AG08395 (cell line): ENCODE data around the gene UBB.

ENCODE experiments used
- DNase-seq: peaks from one replicate; pipeline ENCODE4 v3.0.0; 2012; ENCODE audit warnings: mixed read lengths, low spot score

Gene UBB

GRCh38 chr17:16380640-16381495 is at the start of gene UBB:
UBB (plus strand) TSS chr17:16381091; CDS start chr17:16381908, 817 bp downstream.
- peak; percentile 95 for DNase-seq

GRCh38 chr17:16338391-16338790 is 42.5 kb upstream of the UBB start:
- DNase-seq: no peak

DNA sequence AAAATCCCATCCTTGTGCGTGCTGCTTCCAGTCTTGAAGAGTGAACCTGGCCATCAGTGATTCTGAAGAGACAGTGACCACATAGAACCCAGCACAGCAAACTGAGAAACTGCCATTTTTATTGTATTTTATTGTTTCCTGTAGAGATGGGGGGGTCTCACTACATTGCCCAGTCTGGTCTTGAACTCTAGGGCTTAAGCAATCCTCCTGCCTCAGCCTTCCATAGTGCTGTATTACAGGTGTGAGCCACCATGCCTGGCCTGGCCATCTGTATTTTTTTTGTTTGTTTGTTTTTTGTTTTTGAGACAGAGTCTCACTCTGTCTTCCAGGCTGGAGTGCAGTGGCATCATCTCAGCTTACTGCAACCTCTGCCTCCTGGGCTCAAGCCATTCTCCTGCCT is 41.5 kb upstream of the UBB start:
- no peak for DNase-seq

- DNase-seq: no peak
These were observed 40.9 kb upstream of the UBB start for GRCh38 chr17:16339959-16340358.

GRCh38 chr17:16342979-16343378 is 37.9 kb upstream of the UBB start:
- peak; percentile 22 for DNase-seq

DNA sequence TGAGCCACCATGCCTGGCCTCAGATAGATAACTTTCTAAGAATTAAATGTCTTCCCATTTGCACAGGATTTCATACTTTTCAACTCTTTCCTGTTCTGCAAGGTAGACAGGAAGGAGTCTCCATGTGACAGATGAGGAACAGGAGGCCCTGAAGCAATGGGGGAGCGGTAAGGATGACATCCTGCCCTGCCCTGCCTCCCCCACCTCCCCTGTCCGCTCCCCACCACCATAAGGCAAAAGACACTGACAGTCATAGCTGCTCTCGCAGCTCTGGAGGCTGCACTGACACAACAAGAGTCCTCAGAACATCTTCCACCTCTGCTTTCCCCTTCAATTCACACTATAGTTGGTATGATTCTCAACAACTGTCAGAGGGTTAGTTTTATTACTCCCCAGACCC is 37.3 kb upstream of the UBB start:
- DNase-seq: no peak

DNA sequence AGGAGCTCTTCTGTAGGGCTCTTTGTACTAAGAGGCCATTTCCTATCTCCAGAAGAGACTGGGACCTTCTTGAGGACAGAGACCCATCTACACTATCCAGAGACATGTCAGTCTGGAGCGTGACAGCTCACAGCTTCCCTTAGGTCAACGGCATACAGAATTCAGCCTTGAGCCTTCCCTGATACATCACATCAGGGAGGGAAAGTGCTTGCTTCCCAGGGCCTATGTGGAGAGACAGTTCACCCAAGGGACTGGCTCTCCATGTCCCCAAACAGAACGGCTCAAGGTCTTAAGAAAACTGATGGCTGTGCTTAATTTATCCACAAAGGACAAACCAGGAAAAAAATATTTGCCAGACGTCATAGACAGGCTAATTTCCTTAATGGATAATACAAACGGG is 35.3 kb upstream of the UBB start:
- no peak for DNase-seq

DNA sequence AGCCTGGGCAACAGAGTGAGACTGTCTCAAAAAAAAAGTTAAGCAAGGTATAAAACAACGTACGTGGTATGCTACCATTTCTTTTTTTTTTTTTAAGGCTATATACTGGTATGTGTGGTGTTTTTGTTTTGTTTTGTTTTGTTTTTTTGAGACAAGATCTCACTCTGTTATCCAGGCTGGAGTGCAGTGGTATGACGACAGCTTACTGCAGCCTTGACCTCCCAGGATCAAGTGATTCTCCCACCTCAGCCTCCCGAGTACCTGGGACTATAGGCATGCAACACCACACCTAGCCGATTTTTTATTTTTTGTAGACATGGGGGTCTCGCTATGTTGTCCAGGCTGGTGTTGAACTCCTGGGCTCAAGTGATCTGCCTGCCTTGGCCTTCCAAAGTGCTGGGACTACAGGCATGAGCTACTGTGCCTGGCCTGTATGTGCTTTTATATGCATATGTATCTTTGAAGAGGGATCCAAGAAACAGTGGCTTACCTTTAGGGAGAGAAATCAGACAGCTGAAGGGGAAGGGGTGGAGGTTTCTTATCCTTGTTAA is 34.1 kb upstream of the UBB start:
- DNase-seq: no peak

DNA sequence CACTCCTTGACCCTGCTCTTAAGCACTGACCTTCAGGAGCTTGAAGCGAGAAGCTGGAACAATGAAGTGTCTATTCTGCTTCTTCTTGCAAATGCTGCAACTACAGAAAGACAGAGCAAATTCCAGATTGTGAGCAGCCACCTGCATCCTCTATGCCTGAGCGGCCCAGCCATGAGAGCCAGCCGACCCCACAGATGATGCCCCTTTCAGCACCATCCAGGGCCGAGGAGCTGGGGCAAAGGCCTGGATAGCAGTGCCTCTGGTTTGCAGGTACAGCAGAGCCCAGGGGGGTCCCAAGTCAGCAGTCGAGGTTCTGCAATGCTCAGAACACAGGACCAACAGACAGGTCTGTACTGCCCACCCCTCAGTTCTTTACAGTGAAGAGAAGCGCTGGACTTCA is 32.3 kb upstream of the UBB start:
- no peak for DNase-seq

GRCh38 chr17:16349431-16349830 is 31.5 kb upstream of the UBB start:
- no peak for DNase-seq

DNA sequence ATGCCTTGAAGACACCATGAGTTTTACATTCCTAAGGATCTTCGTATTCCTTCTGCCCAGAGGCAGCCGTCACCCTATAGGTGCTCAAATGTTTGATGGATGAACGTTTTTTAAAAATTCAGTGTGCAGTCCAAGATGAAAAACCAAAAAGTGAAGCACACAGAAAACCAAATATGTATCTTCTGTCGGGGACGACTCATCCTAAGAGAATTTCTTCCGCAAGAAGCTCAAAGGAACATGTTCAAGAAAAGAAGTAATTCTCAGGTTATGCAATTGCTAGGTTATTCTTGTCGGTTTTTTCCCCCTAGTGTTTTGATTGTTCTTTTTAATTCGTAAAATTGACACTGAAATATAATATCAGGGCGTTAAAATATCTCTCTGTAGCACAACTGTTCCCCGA is 29.1 kb upstream of the UBB start:
- DNase-seq: no peak

DNA sequence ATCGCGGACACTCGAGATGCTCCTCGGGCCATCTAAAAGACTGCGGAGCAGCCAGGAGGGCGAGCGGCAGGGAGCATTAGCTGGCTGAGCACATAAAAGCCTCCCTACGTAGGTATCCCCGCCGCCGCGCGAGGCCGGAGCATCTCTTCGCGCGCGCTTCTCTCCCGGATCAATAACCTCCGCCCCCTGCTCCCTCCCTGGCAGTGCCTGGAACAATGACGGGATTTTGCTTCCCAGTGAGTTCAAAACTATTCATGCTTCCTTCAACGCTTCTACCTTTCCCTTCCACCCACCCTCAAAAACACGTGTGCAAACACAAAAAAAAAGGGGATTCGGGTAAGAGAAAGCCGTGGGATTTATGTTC is 28.6 kb upstream of the UBB start:
- peak; percentile 12 for DNase-seq

GRCh38 chr17:16352667-16353316 is 28.1 kb upstream of the UBB start:
- peak; percentile 13 for DNase-seq

DNA sequence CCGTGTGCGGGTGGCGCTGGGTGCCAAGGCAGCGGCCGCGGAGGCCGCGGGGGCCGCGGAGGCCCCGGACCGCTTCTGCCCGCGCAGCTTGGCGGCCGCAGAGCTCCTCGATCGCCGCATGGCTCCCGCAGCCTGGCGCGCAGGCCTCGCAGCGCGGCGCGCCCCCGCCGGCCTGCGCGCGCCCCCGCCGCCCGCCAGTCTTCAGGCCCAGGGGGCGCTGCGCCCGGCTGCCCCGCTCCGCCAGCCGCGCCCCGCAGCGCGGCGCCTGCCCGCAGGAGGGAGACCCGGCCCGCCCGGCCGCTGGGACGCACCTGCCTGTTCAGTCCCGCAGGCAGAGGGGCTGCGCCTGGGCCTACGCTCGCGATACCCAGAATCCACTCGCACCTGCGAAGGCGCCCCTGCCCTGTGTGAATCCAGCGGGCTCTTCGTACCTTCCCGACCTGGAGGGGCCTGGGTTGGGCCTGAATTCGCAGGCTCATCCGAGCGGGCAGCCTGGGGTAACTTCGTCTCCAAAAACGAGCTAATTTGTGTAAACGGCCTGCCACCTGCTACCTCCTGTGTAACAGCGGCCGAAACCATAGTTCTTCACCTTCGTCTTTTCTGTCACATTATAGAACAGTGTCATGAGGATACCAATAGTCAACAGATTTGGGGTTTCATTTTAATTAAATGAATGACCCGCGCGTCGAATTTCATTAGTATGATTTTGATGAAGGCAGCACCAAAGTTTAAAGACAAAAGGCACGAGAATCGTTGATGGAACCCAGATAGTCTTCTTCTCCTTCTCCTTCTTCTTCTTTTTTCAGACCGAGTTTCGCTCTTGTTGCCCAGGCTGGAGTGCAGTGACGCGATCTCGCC is 27.3 kb upstream of the UBB start, which contains the start of gene CENPV:
TSS of gene CENPV (minus strand) at position 153 of the 858 bp plus-strand sequence. CDS start at position 120, 33 bp downstream.
- DNase-seq: peak; percentile 64

- DNase-seq: no peak
These were observed 26.3 kb upstream of the UBB start for GRCh38 chr17:16354585-16354984.

- DNase-seq: no peak
These were observed 22.5 kb upstream of the UBB start for GRCh38 chr17:16358394-16358793.

DNA sequence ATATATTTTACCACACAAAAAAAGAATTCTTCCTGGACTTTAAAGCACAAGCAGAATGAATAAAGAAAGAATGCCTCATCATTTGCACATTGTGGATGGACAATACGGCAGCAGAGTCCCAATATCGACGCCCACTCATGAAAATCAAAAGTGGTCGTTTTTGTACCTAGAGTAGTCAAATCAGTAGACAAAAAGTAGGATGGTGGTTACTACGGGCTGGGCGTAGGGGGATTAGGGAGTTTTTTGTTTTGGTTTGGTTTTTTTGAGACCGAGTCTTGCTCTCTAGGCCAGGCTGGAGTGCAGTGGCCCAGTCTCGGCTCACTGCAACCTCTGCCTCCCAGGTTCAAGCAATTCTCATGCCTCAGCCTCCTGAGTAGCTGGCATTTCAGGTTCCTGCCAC is 19.0 kb upstream of the UBB start:
- DNase-seq: no peak

DNA sequence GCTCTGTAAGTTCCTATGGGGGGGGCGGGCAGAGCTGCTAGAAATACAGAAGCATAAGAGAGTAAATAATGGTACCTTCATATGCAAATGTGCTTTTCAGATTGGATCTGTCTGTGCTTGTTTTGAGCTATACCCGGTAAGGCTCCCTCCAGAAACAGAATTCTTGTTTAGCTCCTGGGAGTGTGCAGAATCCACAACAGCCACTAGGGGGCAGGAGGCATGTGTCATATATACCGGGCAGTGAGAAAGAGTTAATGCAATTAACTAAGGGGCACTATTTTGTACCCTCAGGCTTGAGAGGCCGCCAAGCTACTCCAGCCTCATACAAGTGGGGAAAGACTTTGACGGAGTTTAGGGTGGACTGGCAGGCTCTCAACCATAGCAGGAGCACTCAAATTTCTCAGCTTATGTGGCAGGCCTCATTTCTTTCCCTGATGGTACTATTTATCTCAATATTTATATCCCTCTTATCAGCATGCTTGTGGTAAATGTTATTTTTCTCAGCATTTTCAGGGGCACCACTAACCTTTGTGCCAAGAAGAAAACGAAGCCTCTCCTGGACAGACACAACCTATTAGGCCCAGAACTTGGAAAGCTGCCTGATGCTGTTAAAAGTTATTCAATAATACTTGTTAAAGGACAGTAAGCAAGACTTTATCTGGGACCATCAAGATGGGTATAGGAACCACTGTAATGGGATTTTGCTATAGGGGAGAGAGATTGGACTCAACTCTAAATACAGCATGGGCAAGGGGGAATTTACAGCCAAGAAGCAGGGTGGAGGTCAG is 16.9 kb upstream of the UBB start:
- DNase-seq: peak; percentile 75

GRCh38 chr17:16364625-16365024 is 16.3 kb upstream of the UBB start:
- DNase-seq: no peak

DNA sequence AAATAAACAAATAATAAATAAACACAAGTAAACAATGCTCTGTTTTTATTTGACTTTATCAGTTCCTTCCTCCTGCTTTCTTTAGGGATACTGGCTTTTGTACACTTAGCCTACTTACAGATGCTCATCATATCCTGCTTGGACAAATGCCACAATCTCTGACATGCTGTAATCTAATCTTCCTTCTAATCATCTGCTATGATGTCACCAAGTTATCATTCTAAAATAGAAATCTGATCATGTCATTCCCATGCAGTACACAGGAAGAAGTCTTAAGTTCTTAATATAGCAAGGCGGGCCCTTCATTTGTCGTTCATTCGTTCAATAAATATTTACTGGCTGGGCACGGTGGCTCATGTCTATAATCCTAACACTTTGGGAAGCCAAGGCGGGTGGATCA is 9.1 kb upstream of the UBB start:
- peak; percentile 36 for DNase-seq

- peak; percentile 53 for DNase-seq
These were observed 6.5 kb upstream of the UBB start for GRCh38 chr17:16374146-16374938.
